Upper lobe of left lung (tissue), 4 donors: ENCODE data around the gene NXF1.

Experiments
- POLR2A ChIP-seq, 4 donors: fragments of 450-650 bp; IDR thresholded peaks; one replicate each; pipeline ENCODE4 v1.5.1; 2016 to 2017; ENCODE audit warnings: antibody characterized with exemption in 4 of 4, mild to moderate bottlenecking in 2 of 4
- POLR2AphosphoS5 ChIP-seq, 2 donors: sonication (generic); formaldehyde crosslinking; IDR thresholded peaks; one replicate each; pipeline ENCODE4 v1.5.1; 2017; ENCODE audit warnings: antibody characterized with exemption in 2 of 2
- TF ChIP-seq, protein P1 (sequence below), 6 experiments: fragments of 450-650 bp in 4 of 6; fragments of 200-600 bp in 2 of 6; sonication (generic) in 2 of 6; IDR thresholded peaks; one replicate each; pipeline ENCODE4 v1.5.1; 2016 to 2019; ENCODE audit warnings: antibody characterized with exemption in 6 of 6

DNA sequence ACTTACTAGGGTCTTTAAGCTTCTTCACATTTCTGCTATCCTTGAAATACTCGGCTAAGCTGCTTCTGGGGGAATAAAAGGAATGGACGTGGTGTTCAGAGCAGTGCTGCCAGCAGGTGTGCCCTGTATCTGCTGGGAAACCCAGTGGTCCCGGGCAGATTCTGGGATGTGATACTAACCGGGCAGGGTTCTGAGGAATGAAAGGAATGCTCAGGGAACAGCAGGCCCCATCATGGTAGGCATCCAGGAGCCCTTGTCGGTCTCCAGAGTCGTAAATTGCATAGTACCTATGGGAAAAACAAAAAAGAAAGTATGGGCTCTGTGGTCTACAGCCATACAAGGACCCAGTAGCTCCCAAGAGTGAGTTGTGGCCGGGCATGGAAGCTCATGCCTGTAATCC, 9.0 kb downstream of the NXF1 start:
- TF ChIP-seq POLR2A (IDR thresholded peaks at IDR 0.05) (no peak), POLR2AphosphoS5 (IDR thresholded peaks at IDR 0.05) (no peak)
- TF ChIP-seq, protein P1, sequence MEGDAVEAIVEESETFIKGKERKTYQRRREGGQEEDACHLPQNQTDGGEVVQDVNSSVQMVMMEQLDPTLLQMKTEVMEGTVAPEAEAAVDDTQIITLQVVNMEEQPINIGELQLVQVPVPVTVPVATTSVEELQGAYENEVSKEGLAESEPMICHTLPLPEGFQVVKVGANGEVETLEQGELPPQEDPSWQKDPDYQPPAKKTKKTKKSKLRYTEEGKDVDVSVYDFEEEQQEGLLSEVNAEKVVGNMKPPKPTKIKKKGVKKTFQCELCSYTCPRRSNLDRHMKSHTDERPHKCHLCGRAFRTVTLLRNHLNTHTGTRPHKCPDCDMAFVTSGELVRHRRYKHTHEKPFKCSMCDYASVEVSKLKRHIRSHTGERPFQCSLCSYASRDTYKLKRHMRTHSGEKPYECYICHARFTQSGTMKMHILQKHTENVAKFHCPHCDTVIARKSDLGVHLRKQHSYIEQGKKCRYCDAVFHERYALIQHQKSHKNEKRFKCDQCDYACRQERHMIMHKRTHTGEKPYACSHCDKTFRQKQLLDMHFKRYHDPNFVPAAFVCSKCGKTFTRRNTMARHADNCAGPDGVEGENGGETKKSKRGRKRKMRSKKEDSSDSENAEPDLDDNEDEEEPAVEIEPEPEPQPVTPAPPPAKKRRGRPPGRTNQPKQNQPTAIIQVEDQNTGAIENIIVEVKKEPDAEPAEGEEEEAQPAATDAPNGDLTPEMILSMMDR (IDR thresholded peaks at IDR 0.05), result no peak
